Mucosa of stomach (tissue), 1 donor: ENCODE results near the gene GLRX2.
A peak's percentile ranks its signal among the peaks of the same experiment; 100 is the strongest.
"Not testable (repeated sequence)": the region's sequence is repeated elsewhere in the genome, so short reads cannot be mapped to it uniquely, and the experiment has no call there.

Experiments
- H3K27me3 ChIP-seq: one replicate; pipeline ENCODE4 v1.7.0; 2013; ENCODE audit warnings: mild to moderate bottlenecking, low read length; ENCODE audit not compliant: control insufficient read depth, insufficient read depth
- H3K36me3 ChIP-seq: one replicate; pipeline ENCODE4 v1.7.0; 2013; ENCODE audit warnings: low read length; ENCODE audit not compliant: control insufficient read depth, insufficient read depth
- H3K4me1 ChIP-seq: one replicate; pipeline ENCODE4 v1.7.0; 2013; ENCODE audit warnings: mild to moderate bottlenecking, low read length; ENCODE audit not compliant: control insufficient read depth, insufficient read depth
- H3K4me3 ChIP-seq: one replicate; pipeline ENCODE4 v1.7.0; 2013; ENCODE audit warnings: low read length
- H3K9ac ChIP-seq: one replicate; pipeline ENCODE4 v1.7.0; 2013; ENCODE audit warnings: mild to moderate bottlenecking, low read length, moderate library complexity
- H3K9me3 ChIP-seq: one replicate; pipeline ENCODE4 v1.7.0; 2013; ENCODE audit warnings: mild to moderate bottlenecking, low read length, moderate library complexity; ENCODE audit not compliant: control insufficient read depth
- donor health status: Pancreatic carcinoma.

The GLRX2 gene

GRCh38 chr1:193059282-193060114 lies 45.7 kb downstream of the GLRX2 start, which contains the start of the genes RO60 and UCHL5:
Gene RO60, plus strand, starts transcription at chr1:193059612. Its CDS starts 9,443 bp downstream, at chr1:193069055.
Gene UCHL5, minus strand, starts transcription at chr1:193059360. Its CDS starts 100 bp downstream, at chr1:193059260.
- Histone ChIP-seq H3K4me1 (peaks cover 5% of the 10 kb centered on the region), H3K27me3 (no peaks in the 10 kb centered on the region), H3K9ac (peak within 1 kb of the TSS; percentile 91), H3K4me3 (peak within 1 kb of the TSS; percentile 91), H3K9me3 (no peaks in the 10 kb centered on the region), H3K36me3 (no peaks in the 10 kb centered on the region)

GRCh38 chr1:193058529-193059281 lies 46.5 kb downstream of the GLRX2 start:
- H3K27me3 ChIP-seq = no peaks in the 10 kb centered on the region
- no peaks in the 10 kb centered on the region for H3K36me3 ChIP-seq
- peaks cover 5% of the 10 kb centered on the region for H3K4me1 ChIP-seq
- peak overlapping the region; percentile 91 for H3K4me3 ChIP-seq
- peak overlapping the region; percentile 91 for H3K9ac ChIP-seq
- no peaks in the 10 kb centered on the region for H3K9me3 ChIP-seq

- Histone ChIP-seq H3K4me1 (peaks cover 5% of the 10 kb centered on the region), H3K36me3 (no peaks in the 10 kb centered on the region), H3K9ac (no peak overlapping the region)
These were observed 51.0 kb downstream of the GLRX2 start for GRCh38 chr1:193054169-193054675.

GRCh38 chr1:193048913-193049312 lies 56.3 kb downstream of the GLRX2 start:
- not testable (repeated sequence) for H3K36me3 ChIP-seq, H3K9ac ChIP-seq, H3K4me1 ChIP-seq, H3K4me3 ChIP-seq, H3K9me3 ChIP-seq, H3K27me3 ChIP-seq

More at GRCh38 chr1:193054169-193054675, 51.0 kb downstream of the GLRX2 start:
- Histone ChIP-seq H3K27me3 (no peaks in the 10 kb centered on the region), H3K9me3 (no peaks in the 10 kb centered on the region), H3K4me3 (no peak overlapping the region)
